Neural cell (in vitro differentiated cells): Measurements from ENCODE around the gene KLRD1.

Source experiments
- CTCF ChIP-seq: fragments of 450-650 bp; IDR thresholded peaks from 2 replicates; pipeline ENCODE4 v1.5.1; 2014; ENCODE audit warnings: antibody characterized with exemption, mild to moderate bottlenecking, moderate library complexity; ENCODE audit not compliant: poor library complexity, severe bottlenecking
- EZH2 ChIP-seq: fragments of 200-600, 300-800 bp; shearing (Covaris generic), sonication (generic); IDR thresholded peaks from 2 replicates; pipeline ENCODE4 v1.6.1; 2014; ENCODE audit warnings: antibody characterized with exemption, low read length, borderline replicate concordance, mild to moderate bottlenecking; ENCODE audit not compliant: insufficient read depth, poor library complexity, severe bottlenecking
- POLR2AphosphoS5 ChIP-seq: IDR thresholded peaks from 2 replicates; pipeline ENCODE4 v1.6.1; 2012

GRCh38 chr12:10307630-10308029 lies at the start of gene KLRD1:
- TF ChIP-seq POLR2AphosphoS5, result no peak
- no peak for TF ChIP-seq CTCF
- no peak for TF ChIP-seq EZH2
